GM19240 (cell line): Measurements from ENCODE around the gene DYNLT2.

Experiments
- DNase-seq: peaks from one replicate; pipeline ENCODE4 v3.0.0; 2011; ENCODE audit warnings: low spot score; ENCODE audit not compliant: insufficient read length

The DYNLT2 gene, protein sequence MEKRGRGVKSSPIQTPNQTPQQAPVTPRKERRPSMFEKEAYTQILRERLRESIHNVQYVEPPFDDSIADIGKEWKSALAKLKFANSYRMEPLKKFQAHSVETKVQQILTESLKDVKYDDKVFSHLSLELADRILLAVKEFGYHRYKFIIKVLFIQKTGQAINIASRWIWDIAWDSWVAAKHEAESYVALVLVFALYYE

DNA sequence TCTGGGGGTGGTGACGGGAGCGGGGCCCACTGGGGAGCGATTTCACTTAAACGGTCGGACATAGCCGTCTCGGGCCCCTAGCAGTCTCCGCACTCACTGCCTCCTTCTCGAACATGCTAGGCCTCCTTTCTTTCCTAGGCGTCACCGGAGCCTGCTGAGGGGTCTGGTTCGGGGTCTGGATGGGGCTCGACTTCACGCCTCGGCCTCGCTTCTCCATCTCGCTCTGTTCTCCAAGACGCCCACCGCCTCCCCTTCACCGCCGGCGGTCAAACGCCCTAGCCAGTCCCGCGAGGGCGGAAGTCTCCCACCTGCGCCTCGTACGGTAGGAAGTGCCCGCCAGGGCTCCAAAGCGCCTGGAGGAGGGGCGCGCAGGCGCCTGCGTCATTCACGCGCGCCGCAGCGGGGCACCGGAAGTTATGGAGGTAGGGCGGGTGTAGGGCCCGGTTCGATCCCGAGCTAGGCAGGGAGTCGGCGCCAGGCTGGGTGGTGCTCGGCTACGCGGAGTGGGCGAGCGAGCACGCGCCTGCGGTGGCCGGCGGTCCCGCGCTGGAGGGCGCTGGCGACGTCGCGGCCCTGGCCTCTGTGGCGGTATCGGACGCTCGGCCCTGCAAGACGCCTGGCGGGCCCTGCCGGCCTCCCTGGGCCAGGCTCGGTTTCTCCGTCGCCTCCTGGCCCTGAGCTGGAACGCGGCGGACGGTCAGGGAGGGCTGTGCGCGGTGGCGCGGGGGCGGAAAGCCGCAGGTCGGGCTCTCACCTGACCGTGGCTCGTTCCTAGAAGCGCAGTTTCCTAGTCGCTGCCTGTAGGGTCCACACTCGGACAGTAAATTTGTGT is at the start of gene DYNLT2, which contains the start of gene ERMARD:
DYNLT2 (minus strand) TSS at position 331 of the 832 bp plus-strand sequence; CDS start at position 217, 114 bp downstream.
ERMARD (plus strand) TSS at position 381 of the 832 bp plus-strand sequence; CDS start at position 417, 36 bp downstream.
- peak; percentile 81 for DNase-seq

DNA sequence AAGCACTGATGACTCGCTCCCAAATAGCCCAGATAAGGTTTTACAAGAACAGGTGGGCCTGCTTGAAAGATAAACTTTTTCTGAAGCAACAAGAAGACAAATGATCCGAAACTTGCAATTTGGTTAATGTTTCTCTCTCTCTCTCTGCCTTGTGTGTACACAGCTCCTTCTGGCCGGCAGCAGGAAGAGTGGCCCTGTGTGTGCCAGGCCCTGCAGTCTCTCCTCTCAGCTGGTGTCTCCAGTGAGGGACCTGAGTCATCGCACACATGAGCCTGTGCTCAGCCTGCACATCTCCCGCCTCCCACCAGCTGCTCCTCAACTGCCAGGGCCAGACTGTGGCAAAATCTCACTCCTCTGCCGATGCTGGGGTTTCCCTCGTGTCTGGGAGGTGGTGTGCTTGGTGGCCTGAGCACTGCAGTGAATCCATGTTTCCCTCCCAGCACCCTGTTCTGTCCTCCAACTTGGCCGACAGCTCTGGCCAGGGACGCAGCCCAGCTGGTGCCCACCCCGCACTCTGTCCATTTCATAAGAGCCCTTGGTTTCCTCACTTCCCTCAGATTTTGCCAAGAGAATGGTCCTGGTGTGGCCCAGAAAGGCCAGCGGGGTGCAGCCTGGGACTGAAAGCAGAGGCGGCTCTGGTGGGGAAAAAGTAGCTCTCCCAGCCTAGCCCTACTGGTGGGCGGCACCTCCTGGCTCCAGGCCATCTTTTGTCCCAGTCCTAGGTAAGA is 49.5 kb upstream of the DYNLT2 start:
- no peak for DNase-seq

DNA sequence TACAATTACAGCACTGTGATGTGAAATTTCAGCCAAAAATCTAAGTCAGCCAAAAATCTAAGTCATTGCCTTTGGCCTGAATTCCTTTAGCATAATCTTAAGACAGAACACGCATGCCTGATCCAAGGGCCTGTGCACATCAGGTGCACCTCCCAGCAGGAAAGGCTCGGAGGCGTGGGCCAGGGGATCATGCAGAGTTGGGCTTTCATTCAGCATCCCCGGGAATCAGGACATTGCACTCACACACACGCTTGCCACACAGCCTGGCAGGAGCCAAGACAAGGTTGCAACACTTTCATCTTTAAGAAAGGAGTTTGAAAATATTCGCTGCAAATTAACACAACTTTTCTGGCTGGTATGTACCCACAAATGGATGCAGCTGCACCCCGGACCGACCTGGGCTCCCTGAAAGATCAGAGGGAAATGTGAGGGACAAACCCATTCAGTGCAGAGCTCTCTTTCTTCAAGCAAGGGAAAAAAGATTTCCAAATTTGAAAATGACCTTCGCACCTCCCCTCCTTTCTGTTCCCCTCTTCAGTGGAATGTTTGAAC is 48.8 kb upstream of the DYNLT2 start:
- DNase-seq: no peak

DNA sequence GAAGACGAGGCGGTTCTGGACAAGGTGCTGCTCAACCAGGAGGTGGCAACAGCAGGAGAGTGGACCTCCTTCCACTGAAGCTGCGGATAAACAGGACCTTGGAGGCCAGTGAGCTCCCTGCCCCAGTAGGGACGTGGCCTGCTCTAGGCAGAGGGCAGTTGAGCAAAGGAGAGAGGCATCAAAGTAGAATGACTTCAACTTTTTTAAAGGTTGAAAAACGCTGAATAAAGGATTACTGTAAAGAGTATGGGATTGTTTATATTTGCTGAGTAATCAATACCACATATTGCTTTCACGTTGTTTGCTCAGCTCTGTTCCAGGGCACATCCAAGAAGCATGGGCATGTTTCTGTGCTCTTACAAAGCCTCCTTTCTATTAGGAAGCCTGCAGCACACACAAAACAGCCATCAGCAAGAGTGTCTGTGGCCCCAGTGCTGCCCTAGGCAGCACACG is 48.1 kb upstream of the DYNLT2 start:
- DNase-seq: no peak

DNA sequence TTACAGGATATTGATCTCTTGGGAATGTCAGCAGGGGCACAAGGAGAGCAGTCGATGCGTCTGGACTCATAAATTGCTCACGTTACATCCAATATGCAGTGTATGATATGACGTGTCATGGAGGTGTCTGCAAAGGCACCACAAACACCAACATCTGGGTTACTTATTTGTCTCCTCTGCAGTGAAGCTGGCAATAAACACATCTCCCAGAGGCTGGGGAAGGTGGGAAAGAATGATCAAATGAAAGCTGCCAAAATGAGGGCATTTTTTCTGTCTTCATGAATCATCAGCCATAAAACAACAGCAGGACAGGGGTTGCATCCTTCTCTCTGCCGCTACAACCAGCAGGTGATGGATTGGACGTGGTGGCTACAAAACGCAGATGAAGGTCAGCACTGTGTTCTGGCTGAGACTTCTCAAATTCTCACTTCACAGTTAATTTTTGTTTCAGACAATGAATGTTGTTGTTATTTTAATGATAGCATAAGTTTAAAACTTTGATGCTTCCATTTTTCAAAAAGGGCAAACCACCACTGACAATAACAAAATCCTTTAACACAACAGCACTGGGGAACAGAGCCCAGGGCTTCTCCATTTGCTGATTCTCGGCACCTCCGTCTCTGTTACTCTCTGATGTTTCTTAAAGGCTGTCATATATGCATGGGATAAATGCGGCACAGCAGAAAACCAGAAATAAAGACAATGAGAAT is 47.5 kb upstream of the DYNLT2 start:
- no peak for DNase-seq

DNA sequence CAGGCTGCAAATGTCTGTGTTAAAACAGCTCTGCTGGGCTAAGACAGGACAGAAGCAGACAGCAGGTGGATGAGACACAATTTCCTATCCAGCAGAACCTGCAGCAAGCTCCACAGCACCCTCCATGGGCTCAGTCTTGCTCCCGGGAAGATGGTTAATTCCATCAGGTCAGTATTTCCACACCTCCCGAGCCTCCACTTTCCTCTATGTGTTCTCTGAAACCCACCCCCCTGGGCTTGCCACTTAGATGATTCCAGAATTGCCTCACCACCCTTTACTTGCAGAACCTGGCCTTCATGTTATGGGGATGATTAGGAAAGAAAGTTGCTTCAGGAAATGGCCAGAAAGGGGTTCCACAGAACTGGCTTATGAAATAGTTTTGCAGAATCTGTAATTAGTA is 43.8 kb upstream of the DYNLT2 start:
- no peak for DNase-seq

DNA sequence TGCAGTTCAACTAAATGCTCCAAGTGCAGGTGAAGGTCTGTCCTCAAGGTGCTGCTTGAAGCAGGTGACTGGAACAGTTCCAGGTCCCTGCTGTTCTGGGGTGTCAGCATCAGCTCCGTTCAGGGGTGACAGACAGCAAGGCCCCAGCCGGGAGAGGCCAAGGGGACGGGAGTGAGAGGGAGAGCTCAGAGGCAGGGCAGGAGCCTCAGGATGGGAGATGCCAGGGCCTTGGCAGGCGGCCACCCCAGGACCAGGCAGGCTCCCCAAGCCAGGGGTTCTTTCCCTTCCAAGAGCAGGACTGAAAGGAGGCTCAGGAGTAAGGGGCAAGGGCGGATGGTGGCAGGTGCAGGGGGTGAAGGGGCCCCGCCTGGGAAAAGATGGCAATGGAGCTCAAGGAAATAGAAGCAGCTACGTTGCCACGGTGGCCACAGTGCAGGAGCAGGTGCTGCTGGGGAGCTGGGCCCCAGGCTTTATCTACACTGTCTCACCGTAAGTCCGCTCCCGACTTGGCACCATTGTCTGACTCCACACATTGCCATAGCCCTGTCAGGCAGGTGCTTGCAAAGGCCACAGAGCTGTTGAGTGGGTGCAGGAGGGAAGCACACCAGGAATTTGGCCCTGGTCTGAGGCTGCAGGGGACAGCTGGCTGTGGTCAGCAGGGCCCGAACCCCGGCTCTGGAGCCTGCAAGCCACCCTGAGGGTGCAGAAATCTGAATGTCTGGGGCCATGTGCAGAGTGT is 43.1 kb upstream of the DYNLT2 start:
- no peak for DNase-seq

DNA sequence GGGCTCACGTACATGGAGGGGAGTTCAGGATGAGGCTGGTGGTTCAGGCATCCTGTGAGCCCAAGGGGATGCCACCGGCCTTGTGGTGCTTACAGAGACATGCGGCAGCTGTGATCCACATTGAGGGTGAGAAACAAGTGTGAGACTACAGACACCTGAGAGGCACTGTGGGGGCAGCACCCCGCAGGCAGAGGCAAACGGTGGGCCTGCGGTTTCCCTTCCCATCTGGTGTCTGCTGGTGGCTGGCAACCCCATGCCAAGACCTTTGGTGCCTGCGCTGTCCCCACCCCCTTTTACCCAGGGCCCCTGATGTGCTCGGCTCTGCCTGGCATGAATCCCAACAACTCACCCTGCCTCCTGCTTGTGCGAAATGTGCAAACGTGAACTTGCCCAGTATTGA is 42.0 kb upstream of the DYNLT2 start:
- DNase-seq: no peak

DNA sequence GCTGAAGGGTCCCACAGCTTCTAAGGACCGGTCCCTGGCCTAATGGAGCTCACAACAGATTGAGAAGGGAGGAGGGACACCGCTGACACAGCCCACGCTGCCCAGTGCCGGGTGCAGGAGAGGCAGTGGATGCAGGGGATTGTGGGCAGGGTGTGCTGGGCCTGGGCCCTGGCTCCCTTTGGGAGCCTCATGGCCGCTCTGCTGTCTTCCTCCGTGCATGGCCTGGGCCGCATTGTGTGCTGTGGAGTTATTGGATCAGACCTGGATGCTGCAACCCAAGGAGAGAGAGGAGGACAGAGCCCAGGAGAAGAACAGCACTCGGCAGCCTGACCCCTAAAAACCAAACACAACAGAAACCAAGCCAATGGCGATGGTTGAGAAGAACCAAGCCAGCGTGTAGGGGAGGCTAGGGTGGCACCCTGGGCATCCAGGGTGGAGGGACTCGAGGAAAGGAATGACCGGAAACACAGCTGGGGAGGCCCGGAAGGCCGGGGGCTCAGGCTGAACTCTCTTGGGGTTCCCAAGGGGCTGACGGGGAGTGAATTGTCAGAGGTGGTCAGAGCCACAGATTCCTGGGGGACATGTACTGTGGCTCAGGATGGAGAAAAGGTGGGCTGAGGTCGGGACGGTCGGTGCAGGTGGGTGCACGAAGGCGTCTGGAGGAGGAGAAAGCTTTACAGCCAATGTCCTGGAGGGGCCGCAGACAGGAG is 41.1 kb upstream of the DYNLT2 start:
- DNase-seq: no peak

DNA sequence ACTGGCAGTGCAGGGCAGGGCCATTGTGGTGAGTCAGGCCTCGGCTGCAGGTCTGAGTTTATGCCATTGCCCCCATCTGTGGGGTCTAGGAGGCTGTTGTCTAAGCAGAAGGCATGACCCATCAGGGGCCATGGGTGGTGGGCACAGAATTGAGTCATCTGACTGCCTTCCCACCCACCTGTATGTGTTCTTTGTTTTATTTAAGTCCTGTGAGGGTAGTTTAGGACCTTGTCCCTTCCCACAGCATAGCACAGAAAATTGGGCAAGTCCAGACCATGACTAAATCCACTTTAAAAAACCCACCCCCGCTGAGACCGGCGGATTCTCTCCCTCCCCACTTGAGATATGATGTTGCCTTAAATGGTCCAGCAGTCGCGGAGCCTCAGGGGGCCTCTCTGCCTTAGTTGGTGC is 40.4 kb upstream of the DYNLT2 start:
- no peak for DNase-seq

DNA sequence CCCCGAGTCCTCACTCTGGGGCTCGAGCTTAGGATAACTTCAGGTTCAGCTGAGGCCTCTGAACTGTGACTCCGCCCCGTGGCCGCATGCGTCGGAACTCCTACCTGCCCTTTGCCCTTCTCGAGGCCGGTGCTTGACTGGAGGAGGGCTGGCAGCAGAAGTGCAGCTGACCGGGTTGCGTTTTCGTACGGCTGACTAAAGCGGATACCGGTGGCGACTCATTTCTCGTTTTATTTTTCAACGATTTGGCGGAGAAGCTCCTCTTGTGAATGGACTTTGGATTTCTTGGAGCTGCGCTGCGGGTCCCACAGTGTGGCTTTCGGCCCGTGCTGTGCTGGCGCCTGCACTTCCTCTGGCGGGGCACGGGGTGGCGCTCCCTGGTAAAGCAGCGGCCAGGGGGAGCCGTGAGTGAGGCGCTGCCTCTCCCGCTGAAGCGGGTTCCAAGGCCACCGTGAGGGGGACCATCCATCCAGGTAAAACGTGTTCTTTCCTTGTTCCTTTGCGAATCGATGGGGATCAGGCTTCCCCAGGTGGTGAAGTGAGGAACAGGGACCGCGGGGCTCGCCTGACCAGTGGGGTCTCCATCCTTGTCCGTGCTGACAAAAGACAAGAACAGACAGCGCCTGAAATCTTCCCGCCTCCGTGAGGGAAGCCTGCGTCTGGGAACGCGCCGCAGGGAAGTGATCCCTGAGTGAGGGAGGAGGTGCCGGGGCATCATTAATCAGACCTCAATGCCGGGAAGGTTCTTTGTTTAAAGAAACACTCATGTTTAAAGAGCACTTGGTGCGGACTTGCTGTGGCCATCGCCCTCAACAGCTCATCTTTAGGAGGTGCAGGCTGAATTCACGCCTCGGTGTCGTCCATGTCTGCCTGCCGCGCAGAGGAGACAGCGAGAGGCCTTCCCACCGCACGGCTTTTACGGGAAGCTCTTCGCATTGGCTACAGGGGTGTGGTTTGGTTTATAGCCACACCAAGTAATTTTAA is 38.9 kb upstream of the DYNLT2 start:
- DNase-seq: peak; percentile 87

DNA sequence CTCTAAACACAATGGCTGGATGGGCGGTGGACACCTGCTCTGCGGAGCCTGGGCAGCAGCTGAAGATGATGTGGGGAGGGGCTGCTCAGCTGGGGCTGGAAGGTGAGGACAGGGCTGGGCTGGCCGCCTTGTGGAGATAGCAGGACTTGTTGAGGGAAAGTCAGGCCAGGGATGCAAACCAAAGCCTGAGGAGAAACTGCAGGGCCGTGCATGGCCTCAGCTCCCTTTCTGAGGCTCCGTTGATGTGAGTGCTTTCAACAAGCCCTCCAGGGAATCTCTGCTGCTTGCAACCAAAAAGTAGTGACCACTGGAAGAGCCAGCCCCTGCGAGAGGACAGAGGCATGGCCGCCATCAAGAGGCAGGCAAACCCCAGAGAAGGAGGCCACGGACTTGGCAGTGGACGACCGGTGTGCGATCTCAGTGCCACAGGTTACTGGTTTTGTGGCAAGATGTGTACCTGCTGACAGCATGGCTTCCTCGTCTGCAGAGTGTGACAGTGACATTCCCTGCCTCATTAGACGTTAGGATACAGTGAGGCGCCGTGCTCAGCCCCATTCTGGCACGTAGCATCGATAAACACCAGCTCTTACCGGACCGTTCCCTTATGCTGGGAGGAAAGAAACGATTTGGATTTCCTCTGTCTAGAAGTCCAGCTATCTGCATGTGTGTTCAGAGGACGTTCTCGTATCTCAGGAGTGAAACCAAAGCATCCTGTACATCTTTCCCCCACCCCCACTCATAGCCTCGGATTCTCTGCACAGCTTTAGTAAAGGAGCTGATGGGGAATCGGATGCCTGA is 38.0 kb upstream of the DYNLT2 start:
- DNase-seq: no peak

DNA sequence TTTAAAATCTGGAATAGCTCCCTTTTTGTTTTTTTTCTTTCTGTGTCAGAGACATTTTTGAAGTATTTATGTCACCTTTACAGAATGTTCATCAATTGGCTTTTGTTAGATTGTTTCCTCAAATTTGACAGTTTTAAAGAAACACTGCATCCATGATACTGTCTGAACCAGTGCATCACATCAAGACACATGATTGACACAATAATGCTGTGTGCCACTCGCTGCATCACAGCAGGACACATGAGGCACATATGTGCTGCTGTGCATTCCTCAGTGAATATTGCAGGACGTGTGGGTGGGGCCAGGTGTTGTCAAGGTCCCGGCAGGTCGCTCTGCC is 37.4 kb upstream of the DYNLT2 start:
- DNase-seq: no peak

DNA sequence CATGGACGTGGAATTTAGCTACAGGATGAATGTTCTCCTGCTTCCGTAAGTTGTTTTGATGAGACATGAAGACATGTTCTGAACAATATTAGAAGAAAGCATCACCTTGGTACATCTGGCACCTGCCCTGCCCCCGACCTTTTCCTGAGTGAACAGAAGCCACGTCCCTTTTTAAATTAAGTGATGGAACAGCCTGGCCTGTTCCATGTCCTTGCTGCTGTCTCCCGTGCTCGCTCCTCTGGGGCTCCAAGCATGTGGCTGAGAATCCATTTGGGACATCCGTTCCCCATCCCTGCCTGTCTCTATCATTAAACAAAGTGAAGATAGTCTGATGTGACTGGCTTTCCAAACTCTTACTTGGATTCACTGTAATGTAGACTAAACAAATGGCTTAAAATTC is 36.4 kb upstream of the DYNLT2 start:
- no peak for DNase-seq

DNA sequence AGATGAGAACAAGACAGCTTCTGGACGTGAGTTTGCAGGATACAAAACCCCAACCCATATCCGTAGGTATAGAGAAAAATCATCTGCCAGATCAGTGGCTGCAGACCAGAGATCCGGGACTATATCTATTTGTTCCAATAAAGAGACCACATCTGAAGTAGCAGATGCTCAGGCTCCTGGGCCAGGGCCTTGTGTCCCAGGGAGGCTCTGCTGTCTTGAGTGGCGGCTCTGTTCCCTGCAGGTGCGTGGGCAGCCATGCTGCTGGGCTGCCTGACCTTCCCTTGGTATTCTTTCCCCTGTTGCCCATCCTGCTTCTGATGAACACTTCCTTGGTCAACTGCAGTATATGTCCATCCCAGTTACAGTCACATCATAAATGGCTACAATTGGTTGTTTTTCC is 35.0 kb upstream of the DYNLT2 start:
- DNase-seq: no peak

DNA sequence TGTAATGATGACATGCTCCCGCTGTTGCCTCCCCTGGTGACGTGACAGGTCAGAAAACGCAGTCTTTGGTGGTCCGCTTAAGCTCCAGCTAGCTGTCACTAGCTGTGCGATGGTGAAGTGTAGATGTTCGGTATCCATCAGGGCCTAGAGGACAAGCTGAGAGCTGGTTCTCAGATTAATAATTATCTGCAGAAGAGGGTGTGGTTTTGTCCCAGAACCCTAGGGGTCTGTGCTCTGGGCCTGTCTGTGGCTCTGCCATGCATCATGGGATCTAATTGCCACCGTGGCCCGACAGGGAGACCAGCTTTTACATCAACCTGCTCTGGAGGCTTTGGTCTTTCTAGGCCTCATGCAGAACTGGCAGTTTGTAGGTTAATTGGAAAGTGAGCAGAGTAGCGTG is 34.2 kb upstream of the DYNLT2 start:
- no peak for DNase-seq

DNA sequence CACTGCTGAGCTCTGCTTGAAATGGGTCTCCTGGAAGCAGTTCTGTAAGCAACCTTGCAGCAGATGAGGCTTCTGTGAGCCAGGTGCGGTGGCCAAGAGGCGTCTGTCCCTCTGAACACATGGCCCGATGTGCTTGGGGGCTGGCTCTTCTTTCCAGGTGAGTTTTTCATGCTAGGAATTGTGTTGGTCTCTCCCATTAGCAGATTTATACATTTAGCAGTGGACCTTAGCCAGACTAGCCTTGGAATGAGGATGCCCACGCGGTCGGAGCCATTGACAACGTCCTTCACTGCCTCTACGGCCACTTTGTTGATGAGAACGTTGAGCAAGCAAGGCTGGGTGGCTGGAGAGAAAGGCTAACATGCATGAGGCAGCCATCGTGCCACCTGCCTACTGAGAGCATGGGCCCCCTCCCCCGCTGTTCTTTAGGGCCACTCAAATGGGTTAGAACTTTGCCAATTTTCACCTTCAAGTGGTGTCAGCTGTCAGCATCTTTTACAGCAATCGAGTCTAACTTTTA is 33.5 kb upstream of the DYNLT2 start:
- no peak for DNase-seq
